IPS-18a (cell line): Measurements from ENCODE around the gene PPP2R5B.
A peak's percentile ranks its signal among the peaks of the same experiment; 100 is the strongest.

ENCODE experiments used
- H3K27ac ChIP-seq: one replicate; pipeline ENCODE4 v1.5.1; 2013; ENCODE audit warnings: low read length
- H3K27me3 ChIP-seq: one replicate; pipeline ENCODE4 v1.6.1; 2013; ENCODE audit warnings: mild to moderate bottlenecking, low read length; ENCODE audit not compliant: control insufficient read depth, insufficient read depth
- H3K36me3 ChIP-seq: one replicate; pipeline ENCODE4 v1.6.1; 2013; ENCODE audit warnings: low read depth, low read length; ENCODE audit not compliant: control insufficient read depth
- H3K4me1 ChIP-seq: one replicate; pipeline ENCODE4 v1.6.1; 2013; ENCODE audit warnings: low read depth, low read length; ENCODE audit not compliant: control insufficient read depth
- H3K4me3 ChIP-seq: one replicate; pipeline ENCODE4 v1.5.1; 2013; ENCODE audit warnings: low read length
- H3K9ac ChIP-seq: one replicate; pipeline ENCODE4 v1.6.1; 2013; ENCODE audit warnings: mild to moderate bottlenecking, low read length, moderate library complexity
- H3K9me3 ChIP-seq: one replicate; pipeline ENCODE4 v1.6.1; 2013; ENCODE audit warnings: low read depth, low read length; ENCODE audit not compliant: control insufficient read depth

PPP2R5B gene

GRCh38 chr11:64914123-64914522 is 10.4 kb upstream of the PPP2R5B start:
- peaks cover 9% of the 10 kb centered on the region for H3K4me1 ChIP-seq
- H3K27ac ChIP-seq = no peak overlapping the region
- no peak overlapping the region for H3K4me3 ChIP-seq
- H3K36me3 ChIP-seq = peaks cover 22% of the 10 kb centered on the region
- H3K9ac ChIP-seq = no peak overlapping the region
- H3K27me3 ChIP-seq = no peaks in the 10 kb centered on the region
- no peaks in the 10 kb centered on the region for H3K9me3 ChIP-seq

- Histone ChIP-seq H3K9ac (no peak overlapping the region), H3K27ac (no peak overlapping the region), H3K36me3 (peaks cover 22% of the 10 kb centered on the region), H3K9me3 (no peaks in the 10 kb centered on the region), H3K4me1 (peaks cover 9% of the 10 kb centered on the region), H3K4me3 (no peak overlapping the region), H3K27me3 (no peaks in the 10 kb centered on the region)
Observed at GRCh38 chr11:64915376-64915887, 9.1 kb upstream of the PPP2R5B start.

- Histone ChIP-seq H3K9me3 (no peaks in the 10 kb centered on the region), H3K9ac (peak overlapping the region; percentile 84), H3K4me3 (peak overlapping the region; percentile 86), H3K4me1 (peaks cover 9% of the 10 kb centered on the region), H3K27ac (no peak overlapping the region), H3K27me3 (no peaks in the 10 kb centered on the region), H3K36me3 (peaks cover 16% of the 10 kb centered on the region)
Observed at GRCh38 chr11:64916040-64916774, 8.3 kb upstream of the PPP2R5B start.

- peak within 1 kb of the TSS; percentile 87 for H3K4me3 ChIP-seq
- peak within 1 kb of the TSS; percentile 84 for H3K9ac ChIP-seq
- peak within 1 kb of the TSS; percentile 76 for H3K27ac ChIP-seq
- H3K27me3 ChIP-seq = no peaks in the 10 kb centered on the region
- H3K9me3 ChIP-seq = no peaks in the 10 kb centered on the region
- H3K36me3 ChIP-seq = peaks cover 8% of the 10 kb centered on the region
- H3K4me1 ChIP-seq = peaks cover 9% of the 10 kb centered on the region
Observed at GRCh38 chr11:64916775-64917662, 7.5 kb upstream of the PPP2R5B start, which contains the start of gene ATG2A. Gene ATG2A, minus strand, starts transcription at chr11:64917209. Its CDS starts 74 bp downstream, at chr11:64917135.

GRCh38 chr11:64917663-64917995 is 6.9 kb upstream of the PPP2R5B start:
- Histone ChIP-seq H3K4me3 (peak overlapping the region; percentile 87), H3K9me3 (no peaks in the 10 kb centered on the region), H3K4me1 (peaks cover 9% of the 10 kb centered on the region), H3K9ac (peak overlapping the region; percentile 76), H3K27me3 (no peaks in the 10 kb centered on the region), H3K36me3 (peaks cover 4% of the 10 kb centered on the region), H3K27ac (peak overlapping the region; percentile 76)

GRCh38 chr11:64918017-64918416 is 6.5 kb upstream of the PPP2R5B start:
- Histone ChIP-seq H3K4me3 (peak overlapping the region; percentile 87), H3K4me1 (peaks cover 9% of the 10 kb centered on the region), H3K9ac (peak overlapping the region; percentile 76), H3K27ac (peak overlapping the region; percentile 76), H3K36me3 (peaks cover 4% of the 10 kb centered on the region), H3K27me3 (no peaks in the 10 kb centered on the region), H3K9me3 (no peaks in the 10 kb centered on the region)

GRCh38 chr11:64919627-64920026 is 4.9 kb upstream of the PPP2R5B start:
- Histone ChIP-seq H3K9ac (no peak overlapping the region), H3K4me1 (peaks cover 12% of the 10 kb centered on the region), H3K27me3 (no peaks in the 10 kb centered on the region), H3K9me3 (no peaks in the 10 kb centered on the region), H3K27ac (no peak overlapping the region), H3K36me3 (no peaks in the 10 kb centered on the region), H3K4me3 (no peak overlapping the region)

GRCh38 chr11:64920124-64920523 is 4.4 kb upstream of the PPP2R5B start:
- Histone ChIP-seq H3K36me3 (no peaks in the 10 kb centered on the region), H3K4me3 (no peak overlapping the region), H3K9ac (no peak overlapping the region), H3K27me3 (peaks cover under 1% of the 10 kb centered on the region), H3K9me3 (no peaks in the 10 kb centered on the region), H3K4me1 (peaks cover 13% of the 10 kb centered on the region), H3K27ac (no peak overlapping the region)

GRCh38 chr11:64921384-64921783 is 3.1 kb upstream of the PPP2R5B start:
- H3K9ac ChIP-seq = no peak overlapping the region
- no peaks in the 10 kb centered on the region for H3K9me3 ChIP-seq
- H3K4me1 ChIP-seq = peaks cover 9% of the 10 kb centered on the region
- no peak overlapping the region for H3K4me3 ChIP-seq
- H3K27me3 ChIP-seq = peaks cover 4% of the 10 kb centered on the region
- H3K27ac ChIP-seq = no peak overlapping the region
- H3K36me3 ChIP-seq = no peaks in the 10 kb centered on the region

GRCh38 chr11:64923151-64923661 is 1.3 kb upstream of the PPP2R5B start:
- no peak overlapping the region for H3K4me3 ChIP-seq
- H3K9ac ChIP-seq = no peak overlapping the region
- H3K9me3 ChIP-seq = no peaks in the 10 kb centered on the region
- H3K27ac ChIP-seq = no peak overlapping the region
- peaks cover 4% of the 10 kb centered on the region for H3K27me3 ChIP-seq
- peaks cover 5% of the 10 kb centered on the region for H3K4me1 ChIP-seq
- H3K36me3 ChIP-seq = no peaks in the 10 kb centered on the region

- H3K36me3 ChIP-seq = no peaks in the 10 kb centered on the region
- H3K9ac ChIP-seq = peak overlapping the region; percentile 20
- peak overlapping the region; percentile 68 for H3K4me3 ChIP-seq
- H3K9me3 ChIP-seq = no peaks in the 10 kb centered on the region
- H3K27me3 ChIP-seq = peaks cover 4% of the 10 kb centered on the region
- H3K4me1 ChIP-seq = peaks cover 5% of the 10 kb centered on the region
- H3K27ac ChIP-seq = no peak overlapping the region
Observed at GRCh38 chr11:64924910-64925284, 408 bp downstream of the PPP2R5B start.
